Measurements from ENCODE around the gene PIGC.
A peak's percentile ranks its signal among the peaks of the same experiment; 100 is the strongest.
"Not testable (repeated sequence)": the region's sequence is repeated elsewhere in the genome, so short reads cannot be mapped to it uniquely, and the experiment has no call there.

PIGC gene

GRCh38 chr1:172447641-172448040, 3.8 kb upstream of the PIGC start:
- FAIRE-seq = no peak
- TF ChIP-seq SPI1 (IDR thresholded peaks at IDR 0.05; ENCODE audit: low read depth, low read length) (no peak), POLR2A (IDR thresholded peaks at IDR 0.05; ENCODE audit: low read depth, low read length) (no peak), POU2F2 (IDR thresholded peaks at IDR 0.05; ENCODE audit: low read depth, low read length) (no peak), PAX5 (IDR thresholded peaks at IDR 0.05; ENCODE audit: insufficient read depth, low read length, severe bottlenecking) (no peak), POLR2AphosphoS5 (IDR thresholded peaks at IDR 0.05; ENCODE audit: low read depth, low read length) (no peak), TAF1 (IDR thresholded peaks at IDR 0.05; ENCODE audit: low read depth, low read length) (no peak)
- no peak for DNase-seq (ENCODE audit: insufficient read length, low spot score)

GRCh38 chr1:172446547-172446946, 2.7 kb upstream of the PIGC start:
- TF ChIP-seq TAF1 (IDR thresholded peaks at IDR 0.05; ENCODE audit: low read depth, low read length) (no peak), POLR2AphosphoS5 (IDR thresholded peaks at IDR 0.05; ENCODE audit: low read depth, low read length) (no peak), POU2F2 (IDR thresholded peaks at IDR 0.05; ENCODE audit: low read depth, low read length) (no peak), POLR2A (IDR thresholded peaks at IDR 0.05; ENCODE audit: low read depth, low read length) (no peak), PAX5 (IDR thresholded peaks at IDR 0.05; ENCODE audit: insufficient read depth, low read length, severe bottlenecking) (no peak), SPI1 (IDR thresholded peaks at IDR 0.05; ENCODE audit: low read depth, low read length) (no peak)
- DNase-seq (ENCODE audit: insufficient read length, low spot score) (no peak), FAIRE-seq (no peak)

- TF ChIP-seq POLR2A (IDR thresholded peaks at IDR 0.05; ENCODE audit: low read depth, low read length) (no peak), SPI1 (IDR thresholded peaks at IDR 0.05; ENCODE audit: low read depth, low read length) (no peak), POU2F2 (IDR thresholded peaks at IDR 0.05; ENCODE audit: low read depth, low read length) (no peak), POLR2AphosphoS5 (IDR thresholded peaks at IDR 0.05; ENCODE audit: low read depth, low read length) (no peak), TAF1 (IDR thresholded peaks at IDR 0.05; ENCODE audit: low read depth, low read length) (no peak), PAX5 (IDR thresholded peaks at IDR 0.05; ENCODE audit: insufficient read depth, low read length, severe bottlenecking) (no peak)
- DNase-seq (ENCODE audit: insufficient read length, low spot score) (no peak), FAIRE-seq (peak; percentile 23)
Measured at GRCh38 chr1:172442843-172443565, 865 bp downstream of the PIGC start.

- no peak for DNase-seq (ENCODE audit: insufficient read length, low spot score)
- TF ChIP-seq POU2F2 (IDR thresholded peaks at IDR 0.05; ENCODE audit: low read depth, low read length) (no peak), POLR2AphosphoS5 (IDR thresholded peaks at IDR 0.05; ENCODE audit: low read depth, low read length) (no peak), POLR2A (IDR thresholded peaks at IDR 0.05; ENCODE audit: low read depth, low read length) (no peak)
- no peak for FAIRE-seq
Measured at GRCh38 chr1:172442404-172442803, 1.5 kb downstream of the PIGC start.

GRCh38 chr1:172437183-172437582, 6.7 kb downstream of the PIGC start:
- FAIRE-seq; DNase-seq (ENCODE audit: insufficient read length, low spot score): not testable (repeated sequence)

GRCh38 chr1:172431721-172432192, 12.1 kb downstream of the PIGC start:
- FAIRE-seq (no peak), DNase-seq (ENCODE audit: insufficient read length, low spot score) (no peak)
- TF ChIP-seq TAF1 (IDR thresholded peaks at IDR 0.05; ENCODE audit: low read depth, low read length) (no peak), POU2F2 (IDR thresholded peaks at IDR 0.05; ENCODE audit: low read depth, low read length) (no peak), POLR2A (IDR thresholded peaks at IDR 0.05; ENCODE audit: low read depth, low read length) (no peak), POLR2AphosphoS5 (IDR thresholded peaks at IDR 0.05; ENCODE audit: low read depth, low read length) (no peak), SPI1 (IDR thresholded peaks at IDR 0.05; ENCODE audit: low read depth, low read length) (no peak), PAX5 (IDR thresholded peaks at IDR 0.05; ENCODE audit: insufficient read depth, low read length, severe bottlenecking) (no peak)

- no peak for TF ChIP-seq POLR2AphosphoS5 (IDR thresholded peaks at IDR 0.05; ENCODE audit: low read depth, low read length)
- no peak for TF ChIP-seq POU2F2 (IDR thresholded peaks at IDR 0.05; ENCODE audit: low read depth, low read length)
- TF ChIP-seq SPI1 (IDR thresholded peaks at IDR 0.05; ENCODE audit: low read depth, low read length) = no peak
- no peak for TF ChIP-seq TAF1 (IDR thresholded peaks at IDR 0.05; ENCODE audit: low read depth, low read length)
- TF ChIP-seq PAX5 (IDR thresholded peaks at IDR 0.05; ENCODE audit: insufficient read depth, low read length, severe bottlenecking) = no peak
- TF ChIP-seq POLR2A (IDR thresholded peaks at IDR 0.05; ENCODE audit: low read depth, low read length) = no peak
- FAIRE-seq (no peak), DNase-seq (ENCODE audit: insufficient read length, low spot score) (no peak)
Measured at GRCh38 chr1:172431204-172431603, 12.7 kb downstream of the PIGC start.

GRCh38 chr1:172430128-172430454, 13.8 kb downstream of the PIGC start:
- DNase-seq (ENCODE audit: insufficient read length, low spot score) = no peak
- no peak for FAIRE-seq
- TF ChIP-seq TAF1 (IDR thresholded peaks at IDR 0.05; ENCODE audit: low read depth, low read length) = no peak
- TF ChIP-seq POLR2AphosphoS5 (IDR thresholded peaks at IDR 0.05; ENCODE audit: low read depth, low read length) = no peak
- TF ChIP-seq POU2F2 (IDR thresholded peaks at IDR 0.05; ENCODE audit: low read depth, low read length) = no peak
- no peak for TF ChIP-seq POLR2A (IDR thresholded peaks at IDR 0.05; ENCODE audit: low read depth, low read length)
- TF ChIP-seq PAX5 (IDR thresholded peaks at IDR 0.05; ENCODE audit: insufficient read depth, low read length, severe bottlenecking) = no peak
- TF ChIP-seq SPI1 (IDR thresholded peaks at IDR 0.05; ENCODE audit: low read depth, low read length) = no peak

GRCh38 chr1:172429331-172430127, 14.3 kb downstream of the PIGC start:
- DNase-seq (ENCODE audit: insufficient read length, low spot score) (no peak), FAIRE-seq (peak; percentile 71)
- TF ChIP-seq POU2F2 (IDR thresholded peaks at IDR 0.05; ENCODE audit: low read depth, low read length) (no peak), SPI1 (IDR thresholded peaks at IDR 0.05; ENCODE audit: low read depth, low read length) (no peak)

- FAIRE-seq (no peak), DNase-seq (ENCODE audit: insufficient read length, low spot score) (no peak)
- TF ChIP-seq POLR2A (IDR thresholded peaks at IDR 0.05; ENCODE audit: low read depth, low read length) (no peak), POLR2AphosphoS5 (IDR thresholded peaks at IDR 0.05; ENCODE audit: low read depth, low read length) (no peak), POU2F2 (IDR thresholded peaks at IDR 0.05; ENCODE audit: low read depth, low read length) (no peak), PAX5 (IDR thresholded peaks at IDR 0.05; ENCODE audit: insufficient read depth, low read length, severe bottlenecking) (no peak), SPI1 (IDR thresholded peaks at IDR 0.05; ENCODE audit: low read depth, low read length) (no peak), TAF1 (IDR thresholded peaks at IDR 0.05; ENCODE audit: low read depth, low read length) (no peak)
Measured at GRCh38 chr1:172427191-172427590, 16.7 kb downstream of the PIGC start.
